Gastroesophageal sphincter (tissue), 3 donors: Measurements from ENCODE around the gene SMARCAD1.

ENCODE experiments used
- POLR2A ChIP-seq, 2 donors: fragments of 450-650 bp; IDR thresholded peaks; one replicate each; pipeline ENCODE4 v1.6.1; 2017; ENCODE audit warnings: antibody characterized with exemption in 2 of 2, mild to moderate bottlenecking in 2 of 2, moderate library complexity in 1 of 2
- TF ChIP-seq, protein P1 (sequence below), 4 experiments: fragments of 200-600 bp in 2 of 4; fragments of 450-650 bp in 2 of 4; sonication (generic) in 1 of 4; IDR thresholded peaks; one replicate each; pipeline ENCODE4 v1.5.1; 2017 to 2019; ENCODE audit warnings: antibody characterized with exemption in 4 of 4, mild to moderate bottlenecking in 2 of 4, moderate library complexity in 2 of 4

GRCh38 chr4:94232519-94232918, 24.9 kb downstream of the SMARCAD1 start:
- TF ChIP-seq, protein P1, sequence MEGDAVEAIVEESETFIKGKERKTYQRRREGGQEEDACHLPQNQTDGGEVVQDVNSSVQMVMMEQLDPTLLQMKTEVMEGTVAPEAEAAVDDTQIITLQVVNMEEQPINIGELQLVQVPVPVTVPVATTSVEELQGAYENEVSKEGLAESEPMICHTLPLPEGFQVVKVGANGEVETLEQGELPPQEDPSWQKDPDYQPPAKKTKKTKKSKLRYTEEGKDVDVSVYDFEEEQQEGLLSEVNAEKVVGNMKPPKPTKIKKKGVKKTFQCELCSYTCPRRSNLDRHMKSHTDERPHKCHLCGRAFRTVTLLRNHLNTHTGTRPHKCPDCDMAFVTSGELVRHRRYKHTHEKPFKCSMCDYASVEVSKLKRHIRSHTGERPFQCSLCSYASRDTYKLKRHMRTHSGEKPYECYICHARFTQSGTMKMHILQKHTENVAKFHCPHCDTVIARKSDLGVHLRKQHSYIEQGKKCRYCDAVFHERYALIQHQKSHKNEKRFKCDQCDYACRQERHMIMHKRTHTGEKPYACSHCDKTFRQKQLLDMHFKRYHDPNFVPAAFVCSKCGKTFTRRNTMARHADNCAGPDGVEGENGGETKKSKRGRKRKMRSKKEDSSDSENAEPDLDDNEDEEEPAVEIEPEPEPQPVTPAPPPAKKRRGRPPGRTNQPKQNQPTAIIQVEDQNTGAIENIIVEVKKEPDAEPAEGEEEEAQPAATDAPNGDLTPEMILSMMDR (IDR thresholded peaks at IDR 0.05): no peak
- no peak for TF ChIP-seq POLR2A (IDR thresholded peaks at IDR 0.05)
